ENCODE results near the gene CNN2.
A peak's percentile ranks its signal among the peaks of the same experiment; 100 is the strongest.

The CNN2 gene

GRCh38 chr19:1025960-1026782, at the start of gene CNN2:
Gene CNN2, plus strand, starts transcription at chr19:1026608. Its CDS starts 54 bp downstream, at chr19:1026662.
- H3K9me3 Mint-ChIP-seq, result no peaks in the 10 kb centered on the region
- peak within 1 kb of the TSS; percentile 91 for H3K27ac Mint-ChIP-seq

GRCh38 chr19:977058-977464, 49.3 kb upstream of the CNN2 start:
- H3K27me3 Mint-ChIP-seq, result no peaks in the 10 kb centered on the region
- H3K36me3 Mint-ChIP-seq, result peaks cover 7% of the 10 kb centered on the region
- H3K27ac Mint-ChIP-seq, result no peak overlapping the region
- peak; percentile 21 for ATAC-seq
- H3K9me3 Mint-ChIP-seq, result no peaks in the 10 kb centered on the region
- H3K4me1 Mint-ChIP-seq, result peaks cover 8% of the 10 kb centered on the region
- H3K4me3 Mint-ChIP-seq, result no peak overlapping the region

More at GRCh38 chr19:1025960-1026782, at the start of gene CNN2:
- peak; percentile 82 for ATAC-seq
- Mint-ChIP-seq H3K4me3 (peak within 1 kb of the TSS; percentile 96), H3K36me3 (peaks cover 15% of the 10 kb centered on the region), H3K4me1 (peaks cover 31% of the 10 kb centered on the region), H3K27me3 (no peaks in the 10 kb centered on the region)

GRCh38 chr19:979318-979741, 47.1 kb upstream of the CNN2 start:
- Mint-ChIP-seq H3K4me3 (no peak overlapping the region), H3K9me3 (no peaks in the 10 kb centered on the region), H3K36me3 (no peaks in the 10 kb centered on the region), H3K27ac (no peak overlapping the region), H3K4me1 (peaks cover 11% of the 10 kb centered on the region), H3K27me3 (no peaks in the 10 kb centered on the region)
- peak; percentile 32 for ATAC-seq

- peaks cover 21% of the 10 kb centered on the region for H3K4me1 Mint-ChIP-seq
- peak overlapping the region; percentile 65 for H3K27ac Mint-ChIP-seq
- no peak for ATAC-seq
- H3K4me3 Mint-ChIP-seq, result no peak overlapping the region
- H3K9me3 Mint-ChIP-seq, result no peaks in the 10 kb centered on the region
- H3K36me3 Mint-ChIP-seq, result no peaks in the 10 kb centered on the region
- H3K27me3 Mint-ChIP-seq, result no peaks in the 10 kb centered on the region
Measured at GRCh38 chr19:980133-980998, 46.0 kb upstream of the CNN2 start.

GRCh38 chr19:982567-983170, 43.7 kb upstream of the CNN2 start:
- Mint-ChIP-seq H3K27ac (no peak overlapping the region), H3K27me3 (no peaks in the 10 kb centered on the region), H3K9me3 (no peaks in the 10 kb centered on the region), H3K36me3 (peaks cover 10% of the 10 kb centered on the region), H3K4me1 (peaks cover 27% of the 10 kb centered on the region), H3K4me3 (peak overlapping the region; percentile 51)
- ATAC-seq, result peak; percentile 89

- H3K4me3 Mint-ChIP-seq, result peak within 1 kb of the TSS; percentile 95
- peak; percentile 93 for ATAC-seq
- H3K27ac Mint-ChIP-seq, result peak within 1 kb of the TSS; percentile 91
- H3K27me3 Mint-ChIP-seq, result no peaks in the 10 kb centered on the region
- peaks cover 27% of the 10 kb centered on the region for H3K36me3 Mint-ChIP-seq
- peaks cover 27% of the 10 kb centered on the region for H3K4me1 Mint-ChIP-seq
- no peaks in the 10 kb centered on the region for H3K9me3 Mint-ChIP-seq
Measured at GRCh38 chr19:984165-984967, 42.0 kb upstream of the CNN2 start, which contains the start of gene WDR18. Gene WDR18, plus strand, starts transcription at chr19:984345. Its CDS starts 9 bp downstream, at chr19:984354.

- Mint-ChIP-seq H3K4me1 (peaks cover 19% of the 10 kb centered on the region), H3K4me3 (no peak overlapping the region), H3K36me3 (peaks cover 37% of the 10 kb centered on the region), H3K9me3 (no peaks in the 10 kb centered on the region), H3K27me3 (no peaks in the 10 kb centered on the region), H3K27ac (peak overlapping the region; percentile 91)
- no peak for ATAC-seq
Measured at GRCh38 chr19:986083-986482, 40.3 kb upstream of the CNN2 start.

- Mint-ChIP-seq H3K36me3 (peaks cover 44% of the 10 kb centered on the region), H3K27ac (no peak overlapping the region), H3K4me1 (peaks cover 19% of the 10 kb centered on the region), H3K27me3 (no peaks in the 10 kb centered on the region), H3K4me3 (no peak overlapping the region), H3K9me3 (no peaks in the 10 kb centered on the region)
- ATAC-seq, result no peak
Measured at GRCh38 chr19:988081-988480, 38.3 kb upstream of the CNN2 start.

GRCh38 chr19:988510-988909, 37.9 kb upstream of the CNN2 start:
- Mint-ChIP-seq H3K27me3 (no peaks in the 10 kb centered on the region), H3K4me1 (peaks cover 19% of the 10 kb centered on the region), H3K9me3 (no peaks in the 10 kb centered on the region), H3K4me3 (no peak overlapping the region), H3K36me3 (peaks cover 48% of the 10 kb centered on the region), H3K27ac (no peak overlapping the region)
- no peak for ATAC-seq

GRCh38 chr19:989381-990081, 36.9 kb upstream of the CNN2 start:
- Mint-ChIP-seq H3K27ac (peak overlapping the region; percentile 61), H3K27me3 (no peaks in the 10 kb centered on the region), H3K4me3 (no peak overlapping the region), H3K36me3 (peaks cover 51% of the 10 kb centered on the region), H3K9me3 (no peaks in the 10 kb centered on the region), H3K4me1 (peaks cover 14% of the 10 kb centered on the region)
- ATAC-seq, result no peak

GRCh38 chr19:990119-990571, 36.3 kb upstream of the CNN2 start:
- Mint-ChIP-seq H3K27ac (no peak overlapping the region), H3K4me3 (no peak overlapping the region), H3K4me1 (peaks cover 8% of the 10 kb centered on the region), H3K36me3 (peaks cover 51% of the 10 kb centered on the region), H3K9me3 (no peaks in the 10 kb centered on the region), H3K27me3 (no peaks in the 10 kb centered on the region)
- no peak for ATAC-seq

GRCh38 chr19:990746-991145, 35.7 kb upstream of the CNN2 start:
- Mint-ChIP-seq H3K27me3 (no peaks in the 10 kb centered on the region), H3K4me1 (peaks cover 2% of the 10 kb centered on the region), H3K27ac (peak overlapping the region; percentile 17), H3K9me3 (no peaks in the 10 kb centered on the region), H3K36me3 (peaks cover 51% of the 10 kb centered on the region), H3K4me3 (no peak overlapping the region)
- ATAC-seq, result no peak

- peaks cover 49% of the 10 kb centered on the region for H3K36me3 Mint-ChIP-seq
- H3K27me3 Mint-ChIP-seq, result peaks cover 6% of the 10 kb centered on the region
- no peaks in the 10 kb centered on the region for H3K9me3 Mint-ChIP-seq
- H3K27ac Mint-ChIP-seq, result peak overlapping the region; percentile 17
- peaks cover 4% of the 10 kb centered on the region for H3K4me1 Mint-ChIP-seq
- H3K4me3 Mint-ChIP-seq, result no peak overlapping the region
- ATAC-seq, result peak; percentile 53
Measured at GRCh38 chr19:991174-991931, 35.1 kb upstream of the CNN2 start.
